SH-SY5Y (cell line): ENCODE results near the gene TCF4.

Experiments
- GATA2 ChIP-seq: IDR thresholded peaks from 2 replicates; pipeline ENCODE4 v1.6.1; 2011; ENCODE audit warnings: mild to moderate bottlenecking, low read depth, low read length
- GATA3 ChIP-seq: IDR thresholded peaks from 2 replicates; pipeline ENCODE4 v1.6.1; 2011; ENCODE audit warnings: low read depth, mild to moderate bottlenecking, low read length, moderate library complexity

- TF ChIP-seq GATA2 (peak; percentile 67), GATA3 (no peak)
Observed at GRCh38 chr18:55320424-55321264, 267.3 kb downstream of the TCF4 start.
